Mammary epithelial cell (primary cell): ENCODE results near the gene DNAH17.

ENCODE experiments used
- CTCF ChIP-seq, 2 donors: IDR thresholded peaks in 1 of 2; conservative IDR thresholded peaks in 1 of 2; 2 replicates each; pipeline ENCODE4 v1.5.1; 2011 to 2012; ENCODE audit warnings: inconsistent platforms in 2 of 2, low read length in 2 of 2, mild to moderate bottlenecking in 2 of 2, control low read depth in 1 of 2, low read depth in 1 of 2; ENCODE audit not compliant: insufficient read depth in 1 of 2; ENCODE audit errors: extremely low read depth in 1 of 2
- EZH2 ChIP-seq: IDR thresholded peaks from 2 replicates; pipeline ENCODE4 v1.6.1; 2012; ENCODE audit warnings: low read length, inconsistent platforms, borderline replicate concordance

- TF ChIP-seq CTCF (conservative IDR thresholded peaks at IDR 0.05 in 1 of 2, IDR thresholded peaks at IDR 0.05 in 1 of 2; ENCODE audit: extremely low read depth in 1 of 2, insufficient read depth in 1 of 2, low read depth in 1 of 2, low read length in 2 of 2) (no peak), EZH2 (no peak)
Measured at GRCh38 chr17:78517421-78517820, 59.8 kb downstream of the DNAH17 start.
